ENCODE measurements around the gene BLM.

Gene BLM

GRCh38 chr15:90829126-90829525, 112.0 kb downstream of the BLM start:
- ChIA-PET CTCF (no interaction called here), POLR2A (no interaction called here)
- DNase-seq (ENCODE audit: extremely low spot score) = no peak
- TF ChIP-seq PKNOX1 (IDR thresholded peaks at IDR 0.05) = no peak
- no peak for TF ChIP-seq HDGF (IDR thresholded peaks at IDR 0.05; ENCODE audit: borderline replicate concordance)
- TF ChIP-seq NFRKB (IDR thresholded peaks at IDR 0.05) = no peak
- no peak for TF ChIP-seq BHLHE40 (IDR thresholded peaks at IDR 0.05; ENCODE audit: borderline replicate concordance)
- no peak for TF ChIP-seq L3MBTL2 (conservative IDR thresholded peaks at IDR 0.05)
- no peak for TF ChIP-seq TARDBP (IDR thresholded peaks at IDR 0.05)
- no peak for TF ChIP-seq FOXM1 (IDR thresholded peaks at IDR 0.05; ENCODE audit: borderline replicate concordance)
- TF ChIP-seq FOXK2 (IDR thresholded peaks at IDR 0.05) = no peak
- no peak for TF ChIP-seq LEF1 (IDR thresholded peaks at IDR 0.05; ENCODE audit: borderline replicate concordance)
- no peak for TF ChIP-seq SP1 (IDR thresholded peaks at IDR 0.05)
- TF ChIP-seq ZNF384 (IDR thresholded peaks at IDR 0.05) = no peak

DNA sequence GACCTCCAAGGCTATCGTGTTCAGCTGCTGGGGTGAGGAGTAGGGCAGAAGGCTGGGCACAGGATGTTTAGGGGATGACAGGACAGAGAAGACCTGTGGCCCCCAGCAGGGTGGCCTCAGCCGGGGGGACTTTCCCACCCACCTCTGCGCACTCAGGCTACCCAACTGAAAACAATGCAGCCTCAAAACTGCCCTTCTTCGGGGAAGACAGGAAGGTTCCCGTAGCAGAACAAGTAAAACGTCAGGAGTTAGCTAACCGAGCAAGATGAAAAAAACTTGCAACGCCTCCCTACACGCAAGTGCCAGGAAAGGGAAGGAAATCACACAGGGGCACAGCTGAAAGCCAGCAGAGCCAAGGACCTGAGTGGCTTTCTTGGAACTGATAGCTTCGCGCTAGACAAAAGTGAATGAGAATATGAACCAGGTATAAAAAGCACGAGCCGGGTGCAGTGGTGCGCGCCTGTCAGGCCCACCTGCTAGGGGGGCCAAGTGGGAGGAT, 112.8 kb downstream of the BLM start:
- no peak for DNase-seq (ENCODE audit: extremely low spot score)
- ChIA-PET CTCF (no interaction called here), POLR2A (interaction anchor here (0.6 kb wide), 1 partner anchor 189 kb away, joined by 3 read pairs; no protein-coding TSS in a partner anchor)
- TF ChIP-seq LEF1 (IDR thresholded peaks at IDR 0.05; ENCODE audit: borderline replicate concordance) (no peak), CTBP1 (IDR thresholded peaks at IDR 0.05; ENCODE audit: borderline replicate concordance) (no peak), SUZ12 (IDR thresholded peaks at IDR 0.05) (no peak)

DNA sequence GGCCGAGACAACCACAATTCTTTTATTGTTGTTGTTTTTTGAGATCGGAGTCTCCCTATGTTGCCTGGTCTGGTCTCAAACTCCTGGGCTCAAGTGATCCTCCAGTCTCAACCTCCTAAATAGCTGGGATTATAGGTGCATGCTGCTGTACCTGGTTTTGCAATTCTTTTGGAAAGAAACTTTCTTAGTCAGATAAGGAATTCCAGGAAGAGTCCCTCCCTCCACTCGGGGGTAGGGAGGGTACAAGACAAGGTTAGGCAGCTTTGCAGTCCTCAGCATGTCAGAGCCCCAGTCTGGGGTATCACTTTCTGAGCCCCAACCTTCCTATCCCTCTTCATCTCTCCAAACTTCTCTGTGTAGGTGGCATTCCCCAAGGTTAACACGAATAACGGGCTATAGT, 117.5 kb downstream of the BLM start:
- ChIA-PET CTCF (no interaction called here), POLR2A (no interaction called here)
- no peak for TF ChIP-seq SP1 (IDR thresholded peaks at IDR 0.05)
- no peak for TF ChIP-seq TARDBP (IDR thresholded peaks at IDR 0.05)
- TF ChIP-seq BHLHE40 (IDR thresholded peaks at IDR 0.05; ENCODE audit: borderline replicate concordance) = no peak
- no peak for TF ChIP-seq ELF4 (IDR thresholded peaks at IDR 0.05)
- TF ChIP-seq PKNOX1 (IDR thresholded peaks at IDR 0.05) = no peak
- no peak for TF ChIP-seq HDGF (IDR thresholded peaks at IDR 0.05; ENCODE audit: borderline replicate concordance)
- no peak for TF ChIP-seq CTBP1 (IDR thresholded peaks at IDR 0.05; ENCODE audit: borderline replicate concordance)
- TF ChIP-seq NFRKB (IDR thresholded peaks at IDR 0.05) = no peak
- TF ChIP-seq SUZ12 (IDR thresholded peaks at IDR 0.05) = no peak
- no peak for TF ChIP-seq FOXM1 (IDR thresholded peaks at IDR 0.05; ENCODE audit: borderline replicate concordance)
- no peak for TF ChIP-seq LEF1 (IDR thresholded peaks at IDR 0.05; ENCODE audit: borderline replicate concordance)
- TF ChIP-seq L3MBTL2 (conservative IDR thresholded peaks at IDR 0.05) = no peak
- no peak for TF ChIP-seq FOXA1 (IDR thresholded peaks at IDR 0.05)
- no peak for TF ChIP-seq ZNF384 (IDR thresholded peaks at IDR 0.05)
- TF ChIP-seq FOXK2 (IDR thresholded peaks at IDR 0.05) = no peak
- no peak for TF ChIP-seq ARNT (IDR thresholded peaks at IDR 0.05)
- DNase-seq (ENCODE audit: extremely low spot score) = no peak

GRCh38 chr15:90836296-90836871, 119.2 kb downstream of the BLM start:
- DNase-seq (ENCODE audit: extremely low spot score) = no peak
- TF ChIP-seq FOXK2 (IDR thresholded peaks at IDR 0.05) (no peak), HDGF (IDR thresholded peaks at IDR 0.05; ENCODE audit: borderline replicate concordance) (no peak), NFRKB (IDR thresholded peaks at IDR 0.05) (no peak)
- ChIA-PET CTCF (interaction anchor here (1.3 kb wide), 1 partner anchor 50 kb away, joined by 3 read pairs; no protein-coding TSS in a partner anchor), POLR2A (no interaction called here)

- no peak for DNase-seq (ENCODE audit: extremely low spot score)
- CTCF ChIA-PET = no interaction called here
- POLR2A ChIA-PET = no interaction called here
- TF ChIP-seq FOXK2 (IDR thresholded peaks at IDR 0.05) (no peak), SP1 (IDR thresholded peaks at IDR 0.05) (no peak), CTBP1 (IDR thresholded peaks at IDR 0.05; ENCODE audit: borderline replicate concordance) (no peak), ZNF384 (IDR thresholded peaks at IDR 0.05) (no peak), SUZ12 (IDR thresholded peaks at IDR 0.05) (no peak), PKNOX1 (IDR thresholded peaks at IDR 0.05) (no peak), ELF4 (IDR thresholded peaks at IDR 0.05) (no peak), TARDBP (IDR thresholded peaks at IDR 0.05) (no peak)
Measured at GRCh38 chr15:90837094-90837493, 119.9 kb downstream of the BLM start.

GRCh38 chr15:90838139-90838538, 121.0 kb downstream of the BLM start:
- CTCF ChIA-PET = no interaction called here

DNA sequence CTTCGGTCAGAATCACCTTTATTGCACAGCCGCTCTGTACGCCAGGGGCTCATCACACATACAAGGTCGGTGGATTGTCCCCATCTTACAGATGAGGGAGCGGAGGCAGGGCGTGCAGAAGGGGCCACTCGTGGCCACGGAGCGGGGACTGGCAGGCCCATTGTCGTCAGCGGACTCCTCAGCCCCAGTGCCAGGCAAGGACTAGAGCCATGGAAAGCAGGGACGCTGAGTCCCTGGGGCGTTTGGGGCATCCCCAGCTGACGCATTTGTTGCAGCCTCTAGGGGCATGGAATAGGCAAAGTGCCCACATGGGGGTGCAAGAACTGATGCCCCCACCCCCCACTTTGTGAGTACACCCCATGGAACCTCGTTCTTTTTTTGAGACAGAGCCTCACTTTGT, 121.4 kb downstream of the BLM start:
- DNase-seq (ENCODE audit: extremely low spot score) = no peak
- POLR2A ChIA-PET = no interaction called here
- TF ChIP-seq ARNT (IDR thresholded peaks at IDR 0.05) = no peak
- CTCF ChIA-PET = no interaction called here

More at GRCh38 chr15:90838139-90838538, 121.0 kb downstream of the BLM start:
- POLR2A ChIA-PET = no interaction called here
- no peak for DNase-seq (ENCODE audit: extremely low spot score)
- TF ChIP-seq SUZ12 (IDR thresholded peaks at IDR 0.05) (no peak), ZNF384 (IDR thresholded peaks at IDR 0.05) (no peak), NFRKB (IDR thresholded peaks at IDR 0.05) (no peak), FOXK2 (IDR thresholded peaks at IDR 0.05) (no peak), ARNT (IDR thresholded peaks at IDR 0.05) (no peak), LEF1 (IDR thresholded peaks at IDR 0.05; ENCODE audit: borderline replicate concordance) (no peak)
